Tongue (tissue), 2 donors: ENCODE data around the gene CLCNKB. TPM values are rescaled to one million over a fixed set of nuclear protein-coding genes. Genes with fewer than 3 reads are reported as not detected.
A peak's percentile ranks its signal among the peaks of the same experiment; 100 is the strongest.

ENCODE experiments used
- DNase-seq: peaks from one replicate; pipeline ENCODE4 v3.0.0-alpha.2; 2015
- total RNA-seq: library from RNA; depleted of rRNA; stranded (reverse); fragments of >200 nt; gene quantifications from one replicate; pipeline ENCODE4 v1.2.3, GENCODE V29; 2014

CLCNKB gene
- total RNA-seq, 1 donor from 2014 or later, result 0.41 TPM

DNA sequence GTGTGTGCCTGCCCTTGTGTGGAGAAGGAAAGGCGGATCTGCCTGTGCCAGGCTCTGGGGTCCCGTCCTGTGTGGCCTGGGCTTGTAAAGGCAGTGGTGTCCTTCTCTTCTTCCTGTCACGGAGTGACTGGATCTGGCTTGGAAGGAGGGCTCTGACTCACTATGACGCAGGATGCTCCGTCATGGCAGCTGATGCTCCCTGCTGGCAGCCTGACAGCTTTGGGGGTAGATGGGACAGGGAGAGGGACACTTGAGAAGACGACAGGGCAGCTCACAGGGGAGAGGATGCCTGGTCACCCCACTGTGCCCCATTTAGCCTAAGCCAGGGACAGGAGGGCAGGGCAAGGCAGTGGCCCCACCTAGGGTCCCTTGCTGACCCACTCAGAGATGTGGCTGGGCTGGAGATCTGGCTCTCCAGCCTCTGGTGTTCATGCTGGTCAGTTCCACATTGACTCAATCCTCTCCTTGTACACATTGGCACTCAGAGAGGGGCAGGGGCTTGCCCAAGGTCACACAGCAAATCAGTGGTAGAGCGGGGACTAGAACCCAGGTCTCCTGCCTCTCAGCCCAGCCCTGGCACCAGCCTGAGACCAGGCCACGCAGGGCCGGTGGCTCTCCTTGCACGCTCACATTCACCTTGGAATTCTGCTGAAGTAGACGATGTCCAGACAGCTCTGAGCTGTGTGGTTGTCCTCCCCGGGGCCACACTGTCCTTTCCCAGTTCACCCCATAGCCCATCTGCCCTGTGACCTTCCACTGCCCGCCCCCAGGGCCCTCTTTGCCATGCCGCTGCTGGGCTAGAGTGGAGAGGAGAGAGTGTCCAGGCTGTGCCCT, 32.7 kb downstream of the CLCNKB start:
- DNase-seq, result no peak

DNA sequence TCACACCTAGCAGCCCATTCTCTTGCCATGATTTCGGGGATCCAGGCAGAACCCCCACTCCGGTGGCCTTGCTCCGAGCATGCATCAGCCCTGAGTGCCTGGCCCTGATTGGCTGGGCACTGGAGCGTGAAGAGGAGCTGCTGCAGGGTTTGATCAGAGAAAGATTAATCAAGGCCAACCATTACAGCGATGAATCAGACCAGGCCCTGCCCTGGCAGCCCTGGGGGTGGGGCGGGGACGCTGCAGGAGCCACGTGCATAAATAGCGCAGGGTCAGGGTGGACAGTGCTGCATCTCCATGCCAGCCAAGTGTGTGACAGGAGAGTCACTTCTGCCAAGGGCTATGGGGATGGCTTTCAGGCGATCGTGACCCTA, 33.3 kb downstream of the CLCNKB start:
- DNase-seq, result no peak

DNA sequence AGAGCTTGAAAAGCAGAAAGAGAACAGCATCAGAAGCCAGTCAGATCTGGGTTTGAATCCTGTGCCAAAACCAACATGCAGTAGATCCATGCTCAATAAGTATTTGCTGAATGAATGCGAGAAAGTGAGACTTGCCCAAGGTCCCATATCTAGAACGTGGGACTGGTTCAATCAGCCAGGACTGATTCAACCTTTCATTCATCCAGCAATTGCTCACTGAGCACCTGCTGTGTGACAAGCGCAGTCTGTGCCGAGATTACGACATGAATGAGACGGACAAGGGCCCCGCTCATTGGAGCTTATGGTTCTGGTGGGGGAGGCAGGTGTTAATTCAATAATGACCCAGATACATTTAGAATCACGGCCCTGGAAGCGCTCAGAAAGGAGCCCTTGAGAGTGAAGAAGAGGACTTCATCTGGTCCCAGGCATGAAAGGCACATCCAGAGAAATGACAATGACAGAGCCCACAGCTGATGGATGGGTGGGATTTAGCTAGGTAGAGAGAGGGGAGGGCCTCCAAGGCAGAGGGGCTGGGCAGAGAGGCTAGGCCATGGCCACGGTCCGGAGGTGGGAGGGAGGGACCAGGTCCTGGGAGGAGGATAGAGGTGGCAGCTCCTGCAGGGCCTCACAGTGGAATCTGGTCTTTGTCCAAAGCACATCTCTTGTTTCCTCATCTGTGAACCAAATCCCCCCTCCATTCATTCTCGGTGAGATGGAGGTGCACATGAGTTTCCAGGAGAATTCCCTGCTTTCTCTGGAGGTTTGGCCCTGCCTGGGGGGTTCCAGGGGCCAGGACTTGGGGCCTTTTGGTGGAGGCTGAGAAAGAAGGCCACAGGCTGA, 34.0 kb downstream of the CLCNKB start:
- no peak for DNase-seq

- peak; percentile 91 for DNase-seq
Observed at GRCh38 chr1:16078925-16079656, 35.5 kb downstream of the CLCNKB start.

- no peak for DNase-seq
Observed at GRCh38 chr1:16080422-16081150, 37.0 kb downstream of the CLCNKB start.

DNA sequence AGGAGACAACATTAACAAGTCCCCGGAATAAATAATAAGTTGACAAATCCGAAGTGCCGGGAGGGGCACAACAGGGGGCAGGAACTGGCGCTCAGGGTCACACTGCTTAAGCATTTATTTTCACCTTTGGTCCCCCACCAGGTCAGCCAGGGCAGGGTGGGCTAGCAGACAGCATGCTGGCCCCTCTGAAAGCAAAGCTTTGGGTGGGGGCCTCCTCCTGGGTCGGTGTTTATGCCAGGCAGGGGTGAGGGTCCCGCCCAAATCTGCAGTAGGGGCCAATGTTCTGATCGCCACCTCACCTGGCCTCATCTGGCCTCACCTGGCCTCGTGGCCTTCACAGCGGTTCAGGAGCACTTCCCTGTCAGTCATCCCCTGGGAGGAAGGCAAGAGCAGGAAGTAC, 38.1 kb downstream of the CLCNKB start:
- no peak for DNase-seq

- DNase-seq, result peak; percentile 62
Observed at GRCh38 chr1:16082283-16083038, 38.9 kb downstream of the CLCNKB start.

- DNase-seq, result no peak
Observed at GRCh38 chr1:16083486-16083885, 39.9 kb downstream of the CLCNKB start.

GRCh38 chr1:16085522-16085921, 41.9 kb downstream of the CLCNKB start:
- DNase-seq, result no peak

GRCh38 chr1:16087733-16088132, 44.2 kb downstream of the CLCNKB start:
- DNase-seq, result no peak

DNA sequence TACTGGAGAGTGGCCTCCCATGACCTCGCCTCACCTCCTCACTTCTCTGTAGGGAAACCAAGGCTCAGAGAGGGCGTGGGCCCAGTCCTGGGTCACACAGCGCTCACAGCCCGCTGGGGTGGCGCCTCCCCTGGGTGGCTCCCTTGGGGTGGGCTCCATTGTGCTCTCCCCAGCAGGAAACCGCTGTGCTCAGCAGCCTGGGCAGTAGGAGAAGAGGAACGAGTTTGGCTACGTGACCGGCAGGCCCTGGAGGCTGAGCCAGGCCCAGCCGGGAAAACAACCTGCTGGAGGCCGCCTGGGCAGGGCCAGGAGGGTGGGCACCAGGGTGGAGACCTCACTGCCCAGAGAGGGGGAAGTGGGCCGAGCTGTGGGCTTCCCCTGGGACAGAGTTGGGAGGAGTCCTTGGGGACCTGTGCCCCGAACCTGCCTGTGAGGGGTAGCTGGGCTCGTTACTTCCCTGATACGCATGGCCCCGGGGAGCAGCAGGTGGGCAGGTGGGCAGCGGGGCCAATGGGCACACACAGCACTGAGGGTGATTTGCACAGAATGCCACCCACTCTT, 44.8 kb downstream of the CLCNKB start:
- DNase-seq, result no peak

DNA sequence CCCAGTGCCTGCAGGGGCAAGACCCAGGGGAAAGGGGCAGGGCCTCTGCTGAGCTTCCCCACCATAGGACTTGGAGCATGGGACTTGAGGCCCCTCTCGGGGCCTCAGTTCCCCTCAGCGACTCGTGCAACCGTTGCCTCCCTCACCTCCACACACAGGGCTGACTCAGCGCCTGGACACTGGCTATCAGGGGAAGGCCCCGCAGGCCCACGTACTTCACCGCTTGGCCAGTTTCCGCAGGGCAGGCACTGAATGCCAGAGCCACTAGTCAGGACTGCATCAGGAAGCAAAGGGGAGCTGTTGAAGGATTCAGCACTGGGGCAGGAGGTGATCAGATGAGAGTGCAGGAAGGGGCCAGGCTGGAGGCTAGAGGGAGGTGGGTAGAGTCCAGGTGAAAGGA, 45.4 kb downstream of the CLCNKB start:
- DNase-seq, result no peak

DNA sequence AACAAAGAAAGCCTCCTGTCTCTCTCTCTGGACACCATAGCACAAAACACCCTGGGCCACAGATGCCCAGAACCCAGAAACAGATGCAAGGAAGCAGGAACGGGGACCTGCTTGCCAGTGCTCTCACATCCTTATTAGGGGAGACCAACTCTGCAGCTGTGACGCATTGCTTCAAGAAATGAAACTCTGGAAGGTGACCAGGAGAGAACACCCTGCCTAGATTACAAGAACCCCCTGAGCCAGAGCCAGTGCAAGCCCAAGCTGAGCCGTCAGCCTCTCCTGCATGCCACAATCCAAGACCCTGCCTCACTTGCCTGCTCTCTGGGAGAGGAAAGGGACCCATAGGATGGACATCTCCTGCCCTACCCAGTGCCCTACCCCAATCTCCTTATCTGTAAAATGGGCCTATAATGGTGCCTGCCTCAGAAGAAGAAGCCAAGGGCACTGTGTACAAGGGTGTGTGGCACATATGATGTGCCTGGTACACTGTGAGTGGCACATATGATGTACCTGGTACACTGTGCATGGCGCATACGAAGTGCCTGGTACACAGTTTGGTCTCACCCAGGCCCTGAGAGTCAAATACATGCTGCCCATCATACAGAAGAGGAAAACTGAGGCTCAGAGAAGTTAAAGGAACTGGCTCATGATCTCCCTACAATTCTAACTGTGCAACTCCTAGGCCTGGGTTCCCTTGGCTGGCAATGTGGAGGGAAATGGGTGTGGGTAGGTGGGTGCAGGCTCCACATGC, 46.7 kb downstream of the CLCNKB start:
- DNase-seq, result no peak

GRCh38 chr1:16091296-16091695, 47.7 kb downstream of the CLCNKB start:
- no peak for DNase-seq

GRCh38 chr1:16092097-16092922, 48.7 kb downstream of the CLCNKB start:
- no peak for DNase-seq

- no peak for DNase-seq
Observed at GRCh38 chr1:16092923-16093511, 49.4 kb downstream of the CLCNKB start.

GRCh38 chr1:16093611-16094010, 50.0 kb downstream of the CLCNKB start:
- DNase-seq, result no peak

DNA sequence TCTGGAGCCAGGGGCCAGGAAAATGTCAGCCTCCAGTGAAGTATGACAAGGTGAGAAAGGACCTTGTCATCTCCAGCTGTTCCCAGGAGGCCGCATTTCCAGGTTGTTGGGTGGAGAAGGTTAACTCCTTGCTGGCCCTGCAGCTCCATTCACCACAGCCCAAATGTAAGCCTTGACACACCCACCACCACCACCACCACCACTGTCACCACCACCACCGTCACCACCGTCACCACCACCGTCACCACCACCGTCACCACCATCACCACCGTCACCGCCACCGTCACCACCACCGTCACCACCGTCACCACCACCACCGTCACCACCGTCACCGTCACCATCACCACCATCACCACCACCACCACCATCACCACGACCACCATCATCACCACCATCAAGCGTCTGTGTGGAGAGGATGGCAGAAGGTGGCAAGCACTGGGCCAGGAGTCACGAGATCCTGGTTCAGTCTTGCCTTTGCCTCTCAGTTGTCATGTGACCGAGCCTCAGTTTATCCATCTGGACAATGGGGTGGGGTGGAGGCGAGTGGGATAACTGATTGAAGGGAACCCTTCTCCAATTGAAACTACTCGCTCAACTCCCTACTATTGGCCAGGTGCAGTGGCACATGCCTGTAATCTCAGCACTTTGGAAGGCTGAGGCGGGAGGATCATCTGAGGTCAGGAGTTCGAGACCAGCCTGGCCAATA, 51.0 kb downstream of the CLCNKB start:
- no peak for DNase-seq
